Measurements from ENCODE around the gene NR1H2. TPM values are rescaled to one million over a fixed set of nuclear protein-coding genes. Genes with fewer than 3 reads are reported as not detected.
A peak's percentile ranks its signal among the peaks of the same experiment; 100 is the strongest.
"Not testable (repeated sequence)": the region's sequence is repeated elsewhere in the genome, so short reads cannot be mapped to it uniquely, and the experiment has no call there.

The NR1H2 gene
- total RNA-seq, result 10 to 100 TPM; 84.5 to 91.9 TPM

GRCh38 chr19:50376166-50377050, at the start of gene NR1H2:
Gene NR1H2 (plus strand): TSS chr19:50376457. CDS start chr19:50377606, 1,149 bp downstream.
- Mint-ChIP-seq H3K9me3 (no peaks in the 10 kb centered on the region), H3K27me3 (no peaks in the 10 kb centered on the region), H3K4me3 (peak within 1 kb of the TSS; percentile 97), H3K36me3 (peaks cover 12% of the 10 kb centered on the region), H3K27ac (peak within 1 kb of the TSS; percentile 92 to 97), H3K4me1 (ENCODE audit: low read depth in 2 of 2) (peaks cover 20 to 24% of the 10 kb centered on the region in 2 donors)
- DNase-seq (ENCODE audit: low spot score) (peak; percentile 95), ATAC-seq (peak; percentile 95 to 96)

- Mint-ChIP-seq H3K27me3 (peaks cover 51 to 52% of the 10 kb centered on the region in 2 donors), H3K27ac (no peak overlapping the region), H3K4me1 (ENCODE audit: low read depth in 2 of 2) (peaks cover 44 to 46% of the 10 kb centered on the region in 2 donors), H3K9me3 (peaks cover 3% of the 10 kb centered on the region), H3K4me3 (peak overlapping the region; percentile 64), H3K36me3 (peaks cover 25% of the 10 kb centered on the region)
- DNase-seq (ENCODE audit: low spot score) (no peak), ATAC-seq (no peak)
These were observed 49.2 kb upstream of the NR1H2 start for GRCh38 chr19:50327013-50327412.

- Mint-ChIP-seq H3K9me3 (peaks cover 3% of the 10 kb centered on the region), H3K4me3 (peak overlapping the region; percentile 64), H3K27me3 (peaks cover 50 to 52% of the 10 kb centered on the region in 2 donors), H3K36me3 (peaks cover 25% of the 10 kb centered on the region), H3K27ac (peak overlapping the region in 1 of 2 donors; percentile 20), H3K4me1 (ENCODE audit: low read depth in 2 of 2) (peaks cover 44 to 45% of the 10 kb centered on the region in 2 donors)
- ATAC-seq (no peak), DNase-seq (ENCODE audit: low spot score) (peak; percentile 38)
These were observed 48.6 kb upstream of the NR1H2 start for GRCh38 chr19:50327461-50328223.

GRCh38 chr19:50328224-50328872, 47.9 kb upstream of the NR1H2 start:
- peaks cover 51 to 52% of the 10 kb centered on the region in 2 donors for H3K27me3 Mint-ChIP-seq
- H3K36me3 Mint-ChIP-seq, result peaks cover 25% of the 10 kb centered on the region
- DNase-seq (ENCODE audit: low spot score) (no peak), ATAC-seq (no peak)
- H3K4me3 Mint-ChIP-seq, result peak overlapping the region; percentile 64
- no peak overlapping the region for H3K27ac Mint-ChIP-seq
- peaks cover 45 to 48% of the 10 kb centered on the region in 2 donors for H3K4me1 Mint-ChIP-seq (ENCODE audit: low read depth in 2 of 2)
- peaks cover 3% of the 10 kb centered on the region for H3K9me3 Mint-ChIP-seq

- no peak for ATAC-seq
- H3K4me3 Mint-ChIP-seq, result peak overlapping the region; percentile 83
- peaks cover 25% of the 10 kb centered on the region for H3K36me3 Mint-ChIP-seq
- peaks cover 49 to 53% of the 10 kb centered on the region in 2 donors for H3K4me1 Mint-ChIP-seq (ENCODE audit: low read depth in 2 of 2)
- peaks cover 51 to 52% of the 10 kb centered on the region in 2 donors for H3K27me3 Mint-ChIP-seq
- no peak for DNase-seq (ENCODE audit: low spot score)
- peaks cover 3% of the 10 kb centered on the region for H3K9me3 Mint-ChIP-seq
- no peak overlapping the region for H3K27ac Mint-ChIP-seq
These were observed 47.4 kb upstream of the NR1H2 start for GRCh38 chr19:50328873-50329145.

GRCh38 chr19:50329146-50329925, 46.9 kb upstream of the NR1H2 start, which contains the start of gene KCNC3:
Gene KCNC3 (minus strand): TSS chr19:50329377. CDS start chr19:50329082, 295 bp downstream.
- Mint-ChIP-seq H3K27me3 (peaks cover 50% of the 10 kb centered on the region in 2 donors), H3K4me3 (peak within 1 kb of the TSS; percentile 83), H3K4me1 (ENCODE audit: low read depth in 2 of 2) (peaks cover 53 to 56% of the 10 kb centered on the region in 2 donors), H3K27ac (peak within 1 kb of the TSS; percentile 20 to 48), H3K9me3 (peaks cover 3% of the 10 kb centered on the region), H3K36me3 (peaks cover 25% of the 10 kb centered on the region)
- peak; percentile 81 to 84 for ATAC-seq
- DNase-seq (ENCODE audit: low spot score), result peak; percentile 88

GRCh38 chr19:50329926-50330294, 46.3 kb upstream of the NR1H2 start:
- Mint-ChIP-seq H3K4me3 (peak overlapping the region; percentile 83), H3K27ac (peak overlapping the region; percentile 20 to 48), H3K4me1 (ENCODE audit: low read depth in 2 of 2) (peaks cover 48 to 53% of the 10 kb centered on the region in 2 donors), H3K36me3 (peaks cover 25% of the 10 kb centered on the region), H3K27me3 (peaks cover 45% of the 10 kb centered on the region in 2 donors)
- ATAC-seq; DNase-seq (ENCODE audit: low spot score); H3K9me3 Mint-ChIP-seq: not testable (repeated sequence)

GRCh38 chr19:50330365-50331078, 45.7 kb upstream of the NR1H2 start:
- H3K36me3 Mint-ChIP-seq, result peaks cover 25% of the 10 kb centered on the region
- DNase-seq (ENCODE audit: low spot score) (peak; percentile 71), ATAC-seq (peak; percentile 54 to 62)
- peaks cover 42 to 48% of the 10 kb centered on the region in 2 donors for H3K27me3 Mint-ChIP-seq
- peaks cover 3% of the 10 kb centered on the region for H3K9me3 Mint-ChIP-seq
- peak overlapping the region in 1 of 2 donors; percentile 48 for H3K27ac Mint-ChIP-seq
- peak overlapping the region; percentile 83 for H3K4me3 Mint-ChIP-seq
- H3K4me1 Mint-ChIP-seq (ENCODE audit: low read depth in 2 of 2), result peaks cover 53 to 57% of the 10 kb centered on the region in 2 donors

GRCh38 chr19:50331221-50331993, 44.9 kb upstream of the NR1H2 start:
- Mint-ChIP-seq H3K4me3 (peak overlapping the region; percentile 83), H3K9me3 (peaks cover 3% of the 10 kb centered on the region), H3K36me3 (peaks cover 25% of the 10 kb centered on the region), H3K27me3 (peaks cover 41 to 52% of the 10 kb centered on the region in 2 donors), H3K4me1 (ENCODE audit: low read depth in 2 of 2) (peaks cover 55 to 60% of the 10 kb centered on the region in 2 donors), H3K27ac (no peak overlapping the region)
- DNase-seq (ENCODE audit: low spot score) (peak; percentile 0), ATAC-seq (no peak)

GRCh38 chr19:50331994-50332243, 44.3 kb upstream of the NR1H2 start:
- Mint-ChIP-seq H3K4me3 (peak overlapping the region; percentile 83), H3K27me3 (peaks cover 36 to 47% of the 10 kb centered on the region in 2 donors), H3K4me1 (ENCODE audit: low read depth in 2 of 2) (peaks cover 50 to 56% of the 10 kb centered on the region in 2 donors), H3K9me3 (peaks cover 3% of the 10 kb centered on the region), H3K27ac (no peak overlapping the region), H3K36me3 (peaks cover 21% of the 10 kb centered on the region)
- ATAC-seq (no peak), DNase-seq (ENCODE audit: low spot score) (no peak)

GRCh38 chr19:50332244-50333038, 43.8 kb upstream of the NR1H2 start:
- H3K4me1 Mint-ChIP-seq (ENCODE audit: low read depth in 2 of 2), result peaks cover 45 to 51% of the 10 kb centered on the region in 2 donors
- ATAC-seq, result no peak
- H3K4me3 Mint-ChIP-seq, result peak overlapping the region; percentile 83
- H3K27me3 Mint-ChIP-seq, result peaks cover 30 to 45% of the 10 kb centered on the region in 2 donors
- peaks cover 3% of the 10 kb centered on the region for H3K9me3 Mint-ChIP-seq
- H3K36me3 Mint-ChIP-seq, result peaks cover 15% of the 10 kb centered on the region
- peak; percentile 16 for DNase-seq (ENCODE audit: low spot score)
- no peak overlapping the region for H3K27ac Mint-ChIP-seq
